ENCODE results near the gene CACNA2D4. TPM values are rescaled to one million over a fixed set of nuclear protein-coding genes. Genes with fewer than 3 reads are reported as not detected.

CACNA2D4 gene
- total RNA-seq, 1 donor from 2014 or later = 7.0 TPM

- Histone ChIP-seq H3K27me3 (ENCODE audit: low read depth) (no peaks in the 10 kb centered on the region), H3K4me3 (no peak overlapping the region), H3K4me1 (peaks cover 11% of the 10 kb centered on the region), H3K36me3 (peaks cover 32% of the 10 kb centered on the region), H3K27ac (no peak overlapping the region), H3K9me3 (no peaks in the 10 kb centered on the region)
- peak; percentile 77 to 90 for ATAC-seq
- intact Hi-C loops (cut with DNase I) = loop anchor here (10.0 kb wide), 1 partner anchor 145 kb away; no protein-coding TSS in a partner anchor
- peak; percentile 99 for TF ChIP-seq CTCF (IDR thresholded peaks at IDR 0.05)
- DNase-seq = peak; percentile 89
Observed at GRCh38 chr12:1939801-1940607, 21.6 kb upstream of the CACNA2D4 start.

DNA sequence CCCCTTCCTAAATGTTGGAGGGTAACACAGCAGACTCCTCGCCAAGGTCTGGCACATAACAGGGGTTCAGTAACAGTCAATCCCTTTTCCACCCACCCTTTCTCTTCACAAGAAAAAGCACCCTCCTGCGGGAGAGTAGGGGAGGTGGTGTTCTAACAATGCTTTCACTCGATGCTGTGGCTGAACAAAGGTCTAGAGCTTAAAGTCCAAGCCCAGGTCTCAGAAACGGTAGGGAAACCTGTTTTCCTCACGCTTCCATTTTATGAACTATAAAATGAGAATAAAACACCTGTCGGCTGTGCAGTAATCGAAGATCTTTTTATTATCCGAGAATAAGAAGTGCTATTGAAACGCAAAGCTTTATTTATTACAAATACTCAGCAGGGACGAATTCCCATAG is 20.9 kb upstream of the CACNA2D4 start:
- intact Hi-C loops (cut with DNase I) = loop anchor here (10.0 kb wide), 1 partner anchor 145 kb away; no protein-coding TSS in a partner anchor
- Histone ChIP-seq H3K27me3 (ENCODE audit: low read depth) (no peaks in the 10 kb centered on the region), H3K4me1 (peaks cover 11% of the 10 kb centered on the region), H3K27ac (no peak overlapping the region), H3K36me3 (peaks cover 31% of the 10 kb centered on the region), H3K4me3 (no peak overlapping the region), H3K9me3 (no peaks in the 10 kb centered on the region)
- DNase-seq = no peak
- no peak for ATAC-seq
- no peak for TF ChIP-seq CTCF (IDR thresholded peaks at IDR 0.05)

DNA sequence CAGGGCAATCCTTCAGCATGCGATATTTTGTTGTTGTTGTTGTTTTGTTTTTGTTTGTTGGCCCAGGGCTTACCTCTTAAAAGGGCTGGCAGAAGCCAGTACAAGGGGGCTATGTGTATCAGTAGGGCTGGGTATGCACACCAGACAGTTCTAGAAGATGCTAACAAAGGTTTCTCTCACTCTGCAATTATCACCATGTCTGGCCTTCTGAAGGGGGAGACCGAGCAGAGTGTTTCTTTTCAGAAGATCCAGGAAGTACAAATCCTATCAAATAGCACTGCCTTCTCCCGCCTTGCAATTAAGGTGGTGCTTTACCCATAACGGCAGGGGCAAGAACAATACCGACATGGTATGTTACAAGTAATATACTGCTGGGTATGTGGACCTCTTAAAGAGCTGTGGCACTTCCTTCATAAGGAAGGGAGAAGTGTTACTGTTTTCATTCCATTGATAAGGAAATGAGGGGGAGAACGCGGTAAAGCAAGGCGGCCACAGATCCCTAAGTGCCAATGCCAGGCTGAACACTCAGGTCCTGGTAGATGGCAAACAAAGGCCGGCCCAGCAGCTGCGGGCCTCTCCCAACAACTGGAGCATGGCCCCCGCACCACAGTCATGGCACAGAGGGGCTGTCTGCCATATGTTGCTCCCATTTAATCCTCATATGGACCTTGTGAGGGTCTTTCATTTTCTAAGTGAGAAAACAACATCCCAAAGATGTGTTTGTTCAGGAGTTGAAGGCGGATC is 19.2 kb upstream of the CACNA2D4 start:
- TF ChIP-seq CTCF (IDR thresholded peaks at IDR 0.05) = no peak

DNA sequence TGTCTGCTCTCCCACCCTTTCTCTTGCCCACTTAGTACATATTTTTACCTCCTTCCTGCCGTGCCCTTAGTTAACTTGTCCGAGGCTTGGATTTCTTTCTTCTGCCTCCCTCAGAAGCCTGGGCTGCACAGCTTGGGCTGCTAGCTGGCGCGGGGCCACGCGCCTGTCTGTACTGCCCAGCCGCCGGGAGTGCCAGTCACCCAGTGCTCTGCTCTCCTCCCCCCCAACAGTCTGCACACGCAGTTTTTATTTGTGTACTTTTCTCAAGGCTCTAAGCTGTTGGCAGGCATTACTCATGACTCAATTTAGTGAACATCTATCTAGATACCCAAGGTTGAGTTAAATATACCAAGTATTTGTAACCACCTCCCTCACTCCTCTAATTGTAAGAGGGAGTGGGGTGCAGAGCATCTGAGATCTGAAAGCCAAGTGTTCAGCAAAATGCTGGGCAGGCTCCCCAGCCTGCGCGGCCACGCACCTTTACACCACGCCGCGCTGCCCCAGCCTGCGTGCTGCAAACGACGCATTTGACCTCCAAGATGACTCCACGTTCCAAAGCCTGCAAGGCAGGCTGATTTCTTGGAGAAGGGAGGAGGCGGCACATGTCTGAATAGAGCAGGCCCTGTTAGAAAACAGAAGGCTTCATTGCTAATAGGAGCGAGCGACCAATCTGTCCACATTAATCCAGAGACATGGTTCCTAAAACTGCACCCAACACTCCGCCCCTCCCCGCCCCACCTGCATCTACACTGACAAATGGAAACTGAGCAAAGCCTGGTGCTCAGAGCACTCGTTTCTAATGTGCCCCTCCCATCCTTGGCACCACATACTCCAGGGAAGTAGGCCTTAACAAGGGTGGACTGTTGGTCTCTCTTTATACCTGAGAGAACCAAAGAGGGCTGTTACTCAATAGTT is 18.2 kb upstream of the CACNA2D4 start:
- ATAC-seq (peak; percentile 86 to 93), DNase-seq (peak; percentile 80)
- peaks cover 4% of the 10 kb centered on the region for H3K27me3 ChIP-seq (ENCODE audit: low read depth)
- H3K9me3 ChIP-seq = no peaks in the 10 kb centered on the region
- peaks cover 11% of the 10 kb centered on the region for H3K4me1 ChIP-seq
- no peak for TF ChIP-seq CTCF (IDR thresholded peaks at IDR 0.05)
- H3K4me3 ChIP-seq = no peak overlapping the region
- peak overlapping the region; percentile 24 for H3K27ac ChIP-seq
- intact Hi-C loops (cut with DNase I) = loop anchor here (10.0 kb wide), 1 partner anchor 142 kb away; no protein-coding TSS in a partner anchor
- H3K36me3 ChIP-seq = peaks cover 28% of the 10 kb centered on the region

More for the DNA sequence above, 19.2 kb upstream of the CACNA2D4 start:
- DNase-seq (no peak), ATAC-seq (no peak)
- Histone ChIP-seq H3K4me1 (peaks cover 11% of the 10 kb centered on the region), H3K27me3 (ENCODE audit: low read depth) (no peaks in the 10 kb centered on the region), H3K36me3 (peaks cover 31% of the 10 kb centered on the region), H3K27ac (peak overlapping the region; percentile 28), H3K4me3 (no peak overlapping the region), H3K9me3 (no peaks in the 10 kb centered on the region)
- intact Hi-C loops (cut with DNase I) = loop anchor here (10.0 kb wide), 1 partner anchor 143 kb away; no protein-coding TSS in a partner anchor
